NCI-H1436 treated with DMSO at 0.1 percent for 48 hours (cell line): Measurements from ENCODE around the gene C11orf71.
A peak's percentile ranks its signal among the peaks of the same experiment; 100 is the strongest.

Experiments used
- DNase-seq: peaks from one replicate; lab custom pipeline; 2025; lab: John Stamatoyannopoulos, UW

C11orf71 gene, protein sequence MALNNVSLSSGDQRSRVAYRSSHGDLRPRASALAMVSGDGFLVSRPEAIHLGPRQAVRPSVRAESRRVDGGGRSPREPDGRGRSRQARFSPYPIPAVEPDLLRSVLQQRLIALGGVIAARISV

DNA sequence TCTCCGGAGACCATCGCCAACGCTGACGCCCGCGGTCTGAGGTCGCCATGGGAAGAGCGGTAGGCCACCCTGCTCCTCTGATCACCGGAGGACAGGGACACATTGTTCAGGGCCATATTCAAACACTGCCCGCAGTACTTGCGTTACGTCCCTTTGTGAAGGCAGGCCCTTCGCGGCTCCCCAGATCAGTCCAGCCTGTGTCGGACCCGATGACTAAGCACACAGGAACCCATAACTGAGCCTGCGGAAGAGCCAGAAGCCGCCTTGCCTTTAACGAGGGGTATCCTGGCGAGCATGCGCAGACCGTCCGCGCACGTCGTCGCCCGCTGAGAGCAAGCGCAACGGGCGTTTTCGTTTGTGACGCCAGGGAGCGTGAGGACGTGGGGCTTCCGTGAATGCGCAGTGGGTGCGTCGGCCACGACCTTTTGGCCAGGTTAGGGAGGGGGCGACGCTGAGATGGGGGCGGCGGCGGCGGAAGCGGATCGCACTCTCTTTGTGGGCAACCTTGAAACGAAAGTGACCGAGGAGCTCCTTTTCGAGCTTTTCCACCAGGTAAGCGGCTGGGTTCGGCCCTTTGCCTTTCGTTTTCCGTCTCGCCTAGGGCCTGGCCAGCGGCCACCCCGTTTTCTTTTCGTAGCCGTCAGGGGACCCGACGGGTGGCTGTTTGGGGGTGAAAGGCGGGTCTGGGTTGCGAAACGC, at the start of gene C11orf71, which contains the start of gene RBM7:
Gene C11orf71 (minus strand): TSS at position 296 of the 699 bp plus-strand sequence. CDS start 180 bp downstream, at position 116.
Gene RBM7 (plus strand): TSS at position 451 of the 699 bp plus-strand sequence. CDS start 6 bp downstream, at position 457.
- DNase-seq: peak; percentile 70

DNA sequence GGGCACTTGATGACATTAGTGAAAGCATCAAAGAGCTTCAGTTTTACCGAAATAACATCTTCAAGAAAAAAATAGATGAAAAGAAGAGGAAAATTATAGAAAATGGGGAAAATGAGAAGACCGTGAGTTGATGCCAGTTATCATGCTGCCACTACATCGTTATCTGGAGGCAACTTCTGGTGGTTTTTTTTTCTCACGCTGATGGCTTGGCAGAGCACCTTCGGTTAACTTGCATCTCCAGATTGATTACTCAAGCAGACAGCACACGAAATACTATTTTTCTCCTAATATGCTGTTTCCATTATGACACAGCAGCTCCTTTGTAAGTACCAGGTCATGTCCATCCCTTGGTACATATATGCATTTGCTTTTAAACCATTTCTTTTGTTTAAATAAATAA, 49.5 kb upstream of the C11orf71 start:
- DNase-seq: no peak

DNA sequence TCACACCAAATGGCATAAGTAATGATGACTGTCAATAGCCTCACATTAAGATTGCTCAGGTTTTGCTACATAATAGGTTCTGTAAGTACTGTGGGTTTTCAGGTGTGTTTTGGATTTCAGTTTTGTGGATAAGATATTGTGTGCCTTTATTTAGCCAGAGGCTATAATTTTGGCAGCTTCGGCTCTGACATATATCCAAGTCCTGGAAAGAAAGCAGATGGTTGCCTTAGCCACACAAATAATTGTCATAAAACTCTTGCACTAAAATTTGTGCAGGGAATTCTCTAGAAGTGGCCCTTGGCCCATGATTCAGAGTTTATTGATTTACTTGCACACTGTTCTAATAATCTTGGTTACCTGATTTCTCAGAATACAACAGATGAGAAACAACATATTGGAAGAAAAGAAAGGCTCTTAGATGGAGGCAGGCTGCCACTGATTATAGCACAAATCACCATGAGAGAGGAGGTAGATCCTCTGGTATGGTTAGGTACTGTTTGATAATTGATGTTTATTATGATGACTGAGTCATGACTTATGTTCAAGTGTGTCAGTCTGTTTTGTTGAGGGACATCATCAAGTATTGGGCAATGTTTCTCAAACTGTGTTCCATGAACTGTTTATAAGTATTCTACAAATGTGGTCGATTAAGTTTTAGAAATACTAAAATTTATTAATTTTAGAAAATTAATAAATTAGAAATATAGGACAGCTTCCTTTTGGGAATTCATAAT, 48.6 kb upstream of the C11orf71 start:
- no peak for DNase-seq

DNA sequence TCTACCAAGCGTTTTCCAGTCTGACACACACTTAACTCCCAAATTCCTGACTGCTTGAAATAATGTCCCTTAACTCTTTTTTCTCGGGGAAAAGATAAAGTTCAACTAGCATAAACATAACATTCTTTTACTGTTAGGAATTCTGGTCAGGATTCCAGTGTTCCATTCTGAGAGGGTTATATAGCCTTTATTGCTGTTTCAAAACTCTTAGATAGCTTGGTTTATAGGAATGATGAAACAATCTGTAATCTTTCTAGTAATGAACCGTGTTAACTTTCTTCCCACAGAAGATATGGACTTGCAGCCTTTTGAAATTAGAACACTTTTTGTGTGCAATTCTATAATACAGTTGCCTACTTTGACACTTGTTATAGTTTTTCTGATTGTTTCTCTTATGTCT, 47.6 kb upstream of the C11orf71 start:
- DNase-seq: no peak

DNA sequence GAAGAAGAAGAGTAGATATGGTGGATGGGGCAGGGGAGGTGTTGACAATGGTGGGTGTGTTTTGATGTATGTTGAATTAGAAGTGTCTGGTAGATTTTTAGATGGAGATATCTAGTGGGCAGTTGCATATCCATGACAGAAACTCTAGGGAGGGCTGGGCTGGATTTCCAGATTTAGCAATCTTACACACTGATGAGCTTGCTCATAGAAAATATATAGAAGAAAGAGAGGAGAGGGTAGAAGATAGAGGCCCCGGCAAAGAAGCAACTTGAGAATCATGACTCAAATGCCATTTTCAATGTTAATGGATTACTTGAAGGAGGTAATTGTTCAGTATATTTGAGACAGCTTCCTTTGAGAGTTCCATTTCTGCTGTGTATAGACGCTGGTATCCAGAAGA, 47.1 kb upstream of the C11orf71 start:
- DNase-seq: no peak

DNA sequence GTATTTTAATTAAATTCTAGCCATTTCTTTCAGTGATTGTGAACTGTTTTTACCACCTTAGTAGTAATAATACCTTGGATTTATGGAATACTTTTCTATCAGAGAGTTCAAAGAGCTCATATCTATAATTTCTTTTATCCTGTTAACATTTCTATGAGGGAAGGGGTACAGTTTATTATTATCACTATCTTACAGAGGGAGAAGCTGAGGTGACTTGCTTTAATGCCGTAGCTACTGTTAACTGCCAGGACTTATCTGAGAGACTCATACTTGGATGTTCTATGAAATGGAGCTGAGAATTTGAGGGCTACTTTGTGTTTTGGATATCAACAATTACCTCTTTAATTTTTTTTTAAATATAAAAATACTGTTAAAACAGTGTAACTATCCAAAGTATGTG, 42.2 kb upstream of the C11orf71 start:
- DNase-seq: no peak

DNA sequence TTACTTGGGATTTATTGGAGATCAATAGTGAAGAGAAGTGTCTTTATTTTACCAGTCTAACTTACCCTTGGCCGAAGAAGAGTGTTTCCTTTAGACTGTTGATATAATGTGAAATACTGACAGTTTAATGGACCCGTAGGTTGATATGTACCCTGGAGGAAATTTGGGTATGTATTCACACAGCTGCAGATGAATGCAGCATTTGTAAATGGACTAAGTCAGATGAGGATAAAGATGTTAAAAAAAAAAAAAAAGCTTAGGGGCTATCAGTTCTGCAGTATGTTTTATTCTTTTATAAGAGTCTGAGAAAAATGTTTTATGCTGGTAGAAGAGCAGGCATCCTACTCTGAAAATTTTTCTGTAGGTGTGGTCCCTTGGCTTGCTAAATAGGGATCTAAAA, 41.6 kb upstream of the C11orf71 start:
- DNase-seq: no peak

DNA sequence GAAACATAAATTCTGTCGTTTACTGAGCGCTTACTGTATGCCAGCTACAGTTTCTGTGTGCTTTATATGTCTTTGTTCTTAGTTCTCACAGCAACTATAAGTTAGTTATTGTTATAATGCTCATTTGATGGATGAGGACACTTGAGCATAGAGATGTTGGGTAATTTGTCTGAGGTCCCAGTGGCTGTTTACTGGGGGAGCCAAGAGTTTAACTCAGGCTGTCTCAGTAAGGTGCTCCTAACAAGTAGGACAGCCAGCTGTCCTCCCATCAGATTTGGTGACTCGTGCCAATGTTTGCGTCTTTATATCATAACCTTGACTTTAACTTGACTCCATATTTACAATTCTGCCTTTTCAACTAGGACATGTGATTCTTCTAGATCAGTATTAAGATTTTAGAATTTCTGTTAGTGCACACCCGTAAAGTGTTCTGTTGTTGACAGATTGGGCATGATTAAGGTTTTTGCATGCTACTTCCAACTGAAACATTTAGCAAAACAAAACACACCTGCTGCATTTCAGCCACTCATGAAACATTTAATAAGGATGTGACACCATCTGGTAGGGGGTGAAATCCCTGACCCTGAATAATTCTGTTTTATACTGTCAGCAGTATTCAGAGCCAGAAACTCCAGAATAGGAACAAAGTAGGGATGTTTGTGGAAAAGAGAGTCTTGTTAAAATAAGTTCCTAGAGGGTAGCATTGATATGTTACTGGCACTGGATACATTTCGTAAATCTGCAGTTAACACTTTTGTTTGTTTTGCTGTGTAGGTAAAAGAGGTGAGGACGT, 40.9 kb upstream of the C11orf71 start:
- no peak for DNase-seq

DNA sequence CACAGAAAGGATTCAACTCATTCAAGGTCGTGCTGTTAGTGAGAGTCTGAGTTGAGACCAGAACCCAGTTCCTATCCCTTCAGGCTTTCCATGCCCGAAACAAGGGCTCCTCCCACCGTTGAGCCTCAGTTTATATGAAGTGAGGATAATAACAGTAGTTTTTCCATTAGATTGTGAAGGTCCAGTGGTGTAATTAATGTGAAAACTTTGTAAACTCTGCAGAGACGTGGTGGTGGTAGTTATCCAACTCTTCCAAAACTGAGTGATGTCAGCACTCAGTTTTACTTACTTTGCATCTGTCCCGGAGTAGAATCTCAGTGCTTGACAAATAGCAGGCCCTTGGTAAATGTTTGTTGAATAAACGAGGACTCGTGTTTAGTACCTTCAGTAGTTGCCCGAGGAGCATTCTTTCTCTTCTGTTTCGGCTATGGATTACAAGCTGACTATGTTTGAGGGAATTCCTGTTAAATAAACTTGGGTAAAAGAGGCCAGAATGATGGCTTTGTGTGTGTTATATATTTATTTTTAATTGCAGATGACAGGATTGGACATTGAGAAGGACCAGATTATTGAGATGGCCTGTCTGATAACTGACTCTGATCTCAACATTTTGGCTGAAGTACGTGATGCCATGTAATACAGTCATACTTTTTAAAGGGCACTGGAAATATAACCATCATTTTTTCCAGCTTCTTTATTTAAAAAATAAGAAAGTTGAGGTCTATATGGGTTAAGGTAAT, 40.0 kb upstream of the C11orf71 start:
- no peak for DNase-seq

DNA sequence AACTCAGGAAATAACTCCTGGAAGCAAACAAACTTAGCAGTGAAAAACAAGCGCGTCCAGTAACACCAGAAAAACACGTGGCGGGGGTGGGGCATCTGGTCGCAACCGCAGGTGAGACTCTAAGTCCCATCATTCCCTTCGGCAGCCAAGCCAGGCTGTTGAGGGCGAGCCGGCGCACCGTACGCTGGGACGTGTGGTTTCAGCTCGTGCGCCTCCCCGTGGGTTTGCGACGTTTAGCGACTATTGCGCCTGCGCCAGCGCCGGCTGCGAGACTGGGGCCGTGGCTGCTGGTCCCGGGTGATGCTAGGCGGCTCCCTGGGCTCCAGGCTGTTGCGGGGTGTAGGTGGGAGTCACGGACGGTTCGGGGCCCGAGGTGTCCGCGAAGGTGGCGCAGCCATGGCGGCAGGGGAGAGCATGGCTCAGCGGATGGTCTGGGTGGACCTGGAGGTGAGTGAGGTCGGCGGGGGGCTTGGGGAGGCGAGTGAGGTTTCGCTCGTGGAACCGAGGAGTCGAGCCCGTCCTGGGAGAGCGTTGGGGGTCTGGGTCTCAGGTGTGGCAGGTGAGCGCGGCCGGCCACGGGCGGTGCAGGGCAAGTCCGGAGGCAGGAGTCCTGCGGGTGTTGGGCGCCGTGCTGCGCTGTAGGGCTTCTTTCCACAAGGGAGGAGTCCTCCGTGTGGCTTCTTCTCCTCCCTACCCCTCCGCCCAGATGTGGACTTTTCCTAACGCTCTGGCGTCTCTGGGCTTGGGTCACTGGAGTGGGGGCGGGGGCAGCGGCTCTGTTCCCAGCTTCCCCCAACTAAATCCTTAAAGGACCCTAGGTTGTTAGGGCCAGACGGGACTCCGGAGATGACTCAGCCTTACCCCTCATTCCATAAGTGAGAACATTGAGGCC, 39.2 kb upstream of the C11orf71 start, which contains the start of gene REXO2:
Gene REXO2 (plus strand): TSS at position 239 of the 892 bp plus-strand sequence. CDS start 62 bp downstream, at position 301.
- peak; percentile 67 for DNase-seq

DNA sequence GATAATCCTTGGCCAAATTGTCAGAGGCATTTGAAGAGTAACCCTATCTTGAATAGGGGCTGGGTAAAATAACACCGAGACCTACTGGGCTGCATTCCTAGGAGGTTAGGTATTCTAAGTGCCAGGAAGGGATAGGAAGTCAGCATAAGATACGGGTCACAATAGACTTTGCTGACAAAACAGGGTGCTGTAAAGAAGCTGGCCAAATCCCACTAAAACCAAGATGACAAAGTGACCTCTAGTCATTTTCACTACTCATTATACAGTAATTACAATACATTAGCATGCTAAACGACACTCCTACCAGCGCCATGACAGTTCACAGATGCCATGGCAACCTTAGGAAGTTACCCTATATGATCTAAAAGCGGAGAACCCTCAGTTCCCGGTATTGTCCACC, 38.0 kb upstream of the C11orf71 start:
- DNase-seq: no peak

DNA sequence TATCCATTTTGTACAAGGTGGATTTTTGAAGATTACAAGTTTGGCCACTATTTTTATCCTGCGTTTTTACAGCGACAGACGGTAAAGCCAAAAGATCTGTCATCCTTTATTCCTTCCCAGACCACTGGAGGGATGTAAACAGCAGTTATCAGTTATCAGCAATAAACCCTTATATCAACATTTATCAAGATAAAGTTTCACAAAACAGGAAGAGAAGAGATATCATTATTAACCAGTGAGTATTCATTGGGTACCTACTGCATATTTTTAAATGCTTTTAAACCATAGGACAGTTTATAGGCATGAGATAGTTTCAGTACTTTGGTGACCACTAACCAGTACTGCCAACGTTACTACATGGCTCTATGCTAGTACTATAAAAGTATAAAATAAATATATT, 33.1 kb upstream of the C11orf71 start:
- no peak for DNase-seq

DNA sequence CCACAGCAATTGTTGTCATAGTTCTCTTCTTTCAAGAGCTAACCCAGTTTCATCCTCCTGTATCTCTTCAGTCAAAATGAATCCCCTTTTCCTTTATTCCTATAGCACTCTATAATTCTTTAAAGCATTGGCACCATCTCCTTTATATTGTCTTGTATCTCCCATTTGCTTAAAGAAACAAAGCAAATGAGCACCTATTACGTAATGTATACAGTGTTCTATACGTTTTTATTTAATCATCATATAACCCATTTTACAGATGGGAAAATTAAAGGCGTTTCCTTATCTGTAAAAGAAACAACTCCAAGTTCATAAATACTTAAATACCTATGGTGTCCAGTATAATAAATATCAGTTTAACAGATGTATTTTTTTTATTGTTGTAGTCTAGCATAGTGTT, 32.6 kb upstream of the C11orf71 start:
- DNase-seq: no peak

DNA sequence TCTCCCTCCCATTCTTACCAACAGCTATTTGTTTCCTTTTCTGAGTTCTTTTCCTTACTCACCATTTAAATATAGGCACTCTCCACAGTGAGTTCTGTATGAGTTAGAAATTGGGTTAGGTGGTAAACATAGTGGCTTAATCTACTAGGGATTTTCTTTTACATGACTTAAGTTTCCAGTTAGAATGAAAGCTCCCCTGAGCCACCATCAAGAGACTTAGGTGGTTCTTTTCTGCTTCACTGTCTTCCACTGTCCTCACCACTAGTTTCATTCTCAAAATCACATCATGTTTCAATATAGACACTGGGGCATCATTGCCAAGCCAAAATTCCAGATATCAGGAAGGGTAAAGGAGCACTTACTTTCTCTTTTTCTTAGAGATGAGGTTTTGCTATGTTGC, 30.0 kb upstream of the C11orf71 start:
- DNase-seq: no peak

DNA sequence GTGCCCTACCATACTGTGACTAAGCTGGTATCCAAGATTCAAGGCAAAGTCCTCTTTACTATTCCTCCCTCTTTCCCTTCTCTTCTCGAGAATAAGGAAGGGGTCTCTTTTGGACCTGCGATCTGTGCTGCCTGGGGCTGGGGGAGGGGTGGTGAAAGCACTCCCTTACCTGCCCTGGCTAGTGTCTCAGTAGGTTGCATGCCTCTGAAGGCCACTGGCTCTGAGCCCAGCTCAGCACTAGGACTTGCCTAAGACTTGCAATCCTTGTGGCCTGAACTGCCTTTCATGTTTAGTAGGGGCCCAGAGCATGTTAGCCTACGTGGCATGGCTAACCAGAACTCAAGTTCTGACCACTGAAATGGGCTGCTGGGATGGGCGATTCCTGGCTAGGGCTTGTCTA, 26.0 kb upstream of the C11orf71 start:
- DNase-seq: no peak

DNA sequence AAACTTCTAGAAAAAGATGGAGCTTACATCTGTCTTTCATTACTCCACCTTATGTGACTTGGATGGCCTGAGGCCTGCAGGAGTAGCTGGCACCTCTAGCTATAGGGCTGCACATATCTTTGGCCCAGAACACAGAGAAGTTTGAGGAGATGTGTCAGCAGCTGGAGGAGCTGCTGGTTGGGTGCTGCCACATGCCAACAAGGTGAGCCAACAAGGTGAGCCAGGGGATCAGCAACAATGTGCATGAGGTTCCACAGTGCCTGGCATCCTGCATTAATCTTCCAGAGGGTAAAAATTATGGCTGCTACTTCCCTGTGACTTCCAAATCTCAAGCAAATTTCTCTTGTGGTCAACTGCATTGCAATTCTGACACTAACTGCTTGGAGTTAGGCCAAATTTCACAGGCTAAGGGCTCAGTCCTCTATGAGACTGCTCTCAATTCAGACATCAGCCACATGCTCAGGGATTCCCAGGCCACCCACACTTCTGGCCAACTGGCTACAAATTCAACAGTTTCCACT, 16.2 kb upstream of the C11orf71 start:
- no peak for DNase-seq

DNA sequence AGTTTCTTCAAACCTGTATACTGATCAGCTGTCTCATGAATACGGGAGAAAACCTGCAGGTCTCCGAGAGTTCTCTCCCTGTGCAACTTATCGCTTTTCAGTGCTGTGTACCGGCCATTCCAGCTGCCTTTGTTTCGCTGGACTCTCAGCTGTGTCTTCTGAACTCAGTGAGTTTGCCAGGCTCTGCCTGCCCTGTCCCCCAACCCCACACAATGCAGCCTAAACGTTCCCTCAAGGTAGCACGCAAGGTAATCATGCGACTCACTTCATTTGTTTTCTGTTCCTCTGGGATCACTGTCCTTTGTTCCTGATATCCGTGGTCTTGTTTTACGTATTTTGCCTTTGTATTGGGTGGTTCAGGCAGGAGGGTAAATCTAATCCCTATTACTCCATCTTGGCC, 13.6 kb upstream of the C11orf71 start:
- DNase-seq: no peak

DNA sequence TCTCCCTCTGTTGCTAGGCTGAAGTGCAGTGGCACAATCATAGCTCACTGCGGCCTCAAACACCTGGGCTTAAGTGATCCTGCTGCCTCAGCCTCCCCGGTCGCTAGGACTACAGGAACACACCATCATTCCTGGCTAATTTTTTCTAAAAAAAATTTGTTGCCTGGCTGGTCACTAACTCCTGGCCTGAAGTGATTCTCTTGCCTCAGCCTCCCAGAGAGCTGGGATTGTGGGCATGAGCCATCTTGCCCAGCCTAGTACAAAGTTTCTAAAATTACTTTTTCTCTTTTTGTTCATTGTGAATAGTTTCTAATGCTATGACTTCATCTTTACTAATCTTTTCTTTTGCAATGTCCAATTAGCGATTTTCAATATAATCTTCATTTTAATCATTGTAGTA, 12.6 kb upstream of the C11orf71 start:
- no peak for DNase-seq

DNA sequence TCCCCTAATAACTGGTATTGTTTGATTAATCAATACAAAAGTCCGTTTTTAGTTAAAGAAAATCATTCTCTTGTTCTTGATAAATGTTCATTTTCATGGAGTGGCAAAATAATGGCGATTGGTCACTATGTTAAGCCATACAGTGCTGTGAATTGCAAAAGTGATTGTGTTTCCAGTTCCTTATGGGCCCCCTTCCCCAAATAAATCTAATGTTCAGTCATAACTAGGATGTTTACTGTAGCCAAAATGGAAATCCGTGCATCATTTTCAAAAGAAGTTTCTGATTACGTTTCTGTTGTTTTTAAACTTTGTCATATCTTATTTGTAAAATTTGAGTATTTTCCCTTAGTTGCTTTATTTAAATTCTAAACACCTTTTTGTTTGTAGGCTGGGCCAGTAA, 1.0 kb upstream of the C11orf71 start:
- DNase-seq: no peak

DNA sequence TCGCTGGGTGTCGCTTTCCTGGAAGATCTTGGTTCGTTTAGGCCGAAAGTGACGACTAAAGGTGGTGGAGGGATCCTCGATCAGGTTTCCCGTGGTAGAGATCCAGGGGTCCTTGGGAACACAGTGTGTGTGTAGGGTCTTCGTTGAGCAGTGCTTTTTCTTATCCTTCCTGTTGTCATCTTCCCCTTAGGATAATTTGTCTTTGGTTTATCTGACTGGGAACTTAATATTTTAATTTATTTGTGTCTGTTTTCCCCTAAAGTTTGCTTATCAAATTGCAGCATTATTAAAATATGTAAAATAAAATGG, 558 bp upstream of the C11orf71 start:
- no peak for DNase-seq
